GM12873 (cell line): ENCODE measurements around the gene CNTN5.

Experiments
- TF ChIP-seq, protein P1 (sequence below): IDR thresholded peaks from 2 replicates; pipeline ENCODE4 v1.5.1; 2012; ENCODE audit warnings: low read depth, mild to moderate bottlenecking, moderate library complexity, low read length, control low read depth; ENCODE audit not compliant: insufficient read depth; ENCODE audit errors: missing control alignments

CNTN5 gene

GRCh38 chr11:100182350-100182749 lies 1161.6 kb downstream of the CNTN5 start:
- TF ChIP-seq, protein P1, sequence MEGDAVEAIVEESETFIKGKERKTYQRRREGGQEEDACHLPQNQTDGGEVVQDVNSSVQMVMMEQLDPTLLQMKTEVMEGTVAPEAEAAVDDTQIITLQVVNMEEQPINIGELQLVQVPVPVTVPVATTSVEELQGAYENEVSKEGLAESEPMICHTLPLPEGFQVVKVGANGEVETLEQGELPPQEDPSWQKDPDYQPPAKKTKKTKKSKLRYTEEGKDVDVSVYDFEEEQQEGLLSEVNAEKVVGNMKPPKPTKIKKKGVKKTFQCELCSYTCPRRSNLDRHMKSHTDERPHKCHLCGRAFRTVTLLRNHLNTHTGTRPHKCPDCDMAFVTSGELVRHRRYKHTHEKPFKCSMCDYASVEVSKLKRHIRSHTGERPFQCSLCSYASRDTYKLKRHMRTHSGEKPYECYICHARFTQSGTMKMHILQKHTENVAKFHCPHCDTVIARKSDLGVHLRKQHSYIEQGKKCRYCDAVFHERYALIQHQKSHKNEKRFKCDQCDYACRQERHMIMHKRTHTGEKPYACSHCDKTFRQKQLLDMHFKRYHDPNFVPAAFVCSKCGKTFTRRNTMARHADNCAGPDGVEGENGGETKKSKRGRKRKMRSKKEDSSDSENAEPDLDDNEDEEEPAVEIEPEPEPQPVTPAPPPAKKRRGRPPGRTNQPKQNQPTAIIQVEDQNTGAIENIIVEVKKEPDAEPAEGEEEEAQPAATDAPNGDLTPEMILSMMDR, result no peak

- TF ChIP-seq, protein P1, result no peak
These were observed 1162.2 kb downstream of the CNTN5 start for GRCh38 chr11:100182927-100183326.

DNA sequence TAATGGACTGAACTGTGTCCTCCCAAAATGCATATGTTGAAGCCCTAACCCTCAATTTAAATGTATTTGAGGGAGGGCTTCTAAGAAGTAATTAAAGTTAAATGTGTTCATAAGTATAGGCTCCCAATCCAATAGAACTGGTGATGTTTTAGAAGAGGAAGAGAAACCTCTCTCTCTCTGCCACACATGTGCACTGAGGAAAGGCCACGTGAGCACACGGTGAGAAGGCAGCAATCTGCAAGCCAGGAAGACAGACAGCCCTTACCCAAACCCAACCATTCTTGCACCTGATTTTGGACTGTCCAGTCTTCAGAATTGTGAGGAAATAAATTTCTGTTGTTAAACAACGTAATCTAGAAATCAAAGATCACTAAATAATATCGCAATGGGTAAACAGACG lies 1164.8 kb downstream of the CNTN5 start:
- TF ChIP-seq, protein P1, result no peak

DNA sequence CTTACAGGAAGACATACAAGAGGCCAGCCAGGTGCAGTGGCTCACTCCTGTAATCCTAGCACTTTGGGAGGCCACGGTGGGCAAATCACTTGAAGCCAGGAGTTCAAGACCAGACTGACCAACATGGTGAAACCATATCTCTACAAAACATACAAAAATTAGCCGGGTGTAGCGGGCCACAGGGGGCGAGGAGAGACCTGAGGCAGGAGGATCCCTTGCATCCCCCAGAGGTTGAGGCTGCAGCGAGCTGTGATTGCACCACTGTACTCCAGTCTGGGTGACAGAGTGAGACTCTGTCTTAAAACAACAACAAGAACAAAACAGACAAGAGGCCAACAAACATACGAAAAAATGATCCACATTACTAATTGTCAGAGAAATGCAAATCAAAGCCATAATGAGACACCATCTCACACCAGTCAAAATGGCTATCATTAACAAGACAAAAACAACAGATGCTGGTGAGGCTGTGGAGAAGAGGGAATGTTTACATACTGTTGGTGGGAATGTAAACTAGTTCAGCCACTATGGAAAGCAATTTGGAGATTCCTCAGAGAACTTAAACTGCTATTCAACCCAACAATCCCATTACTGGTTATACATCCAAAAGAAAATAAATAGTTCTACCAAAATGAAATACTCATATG lies 1167.5 kb downstream of the CNTN5 start:
- TF ChIP-seq, protein P1, result no peak

GRCh38 chr11:100190395-100190794 lies 1169.6 kb downstream of the CNTN5 start:
- TF ChIP-seq, protein P1, result no peak

GRCh38 chr11:100192181-100192580 lies 1171.4 kb downstream of the CNTN5 start:
- TF ChIP-seq, protein P1, result no peak

GRCh38 chr11:100203789-100204188 lies 1183.0 kb downstream of the CNTN5 start:
- TF ChIP-seq, protein P1, result no peak
